Fibroblast of skin of left quadriceps (primary cell): ENCODE results near the gene INSR.
"Not testable (repeated sequence)": the region's sequence is repeated elsewhere in the genome, so short reads cannot be mapped to it uniquely, and the experiment has no call there.

ENCODE experiments used
- DNase-seq, 2 experiments: peaks; one replicate each; pipeline ENCODE4 v3.0.0-alpha.2; 2013; ENCODE audit warnings: low read depth in 2 of 2

INSR gene

GRCh38 chr19:7098701-7099596, 195.3 kb downstream of the INSR start:
- DNase-seq: peak; percentile 74 to 78

- DNase-seq: no peak
Observed at GRCh38 chr19:7098096-7098495, 196.1 kb downstream of the INSR start.

GRCh38 chr19:7088999-7089398, 205.2 kb downstream of the INSR start:
- DNase-seq: no peak

GRCh38 chr19:7083076-7083956, 210.9 kb downstream of the INSR start:
- peak in 1 of 2 experiments; percentile 3 for DNase-seq

GRCh38 chr19:7078008-7078407, 216.2 kb downstream of the INSR start:
- no peak for DNase-seq

GRCh38 chr19:7076151-7076550, 218.1 kb downstream of the INSR start:
- no peak for DNase-seq

GRCh38 chr19:7074705-7075282, 219.4 kb downstream of the INSR start:
- no peak for DNase-seq

- DNase-seq: no peak
Observed at GRCh38 chr19:7072541-7072940, 221.7 kb downstream of the INSR start.

- no peak for DNase-seq
Observed at GRCh38 chr19:7069904-7070226, 224.3 kb downstream of the INSR start.

GRCh38 chr19:7069042-7069903, 224.9 kb downstream of the INSR start, which contains the start of gene ZNF557:
Gene ZNF557 (plus strand): TSS chr19:7069703. CDS start chr19:7075075, 5,372 bp downstream.
- DNase-seq: peak; percentile 91 to 92

- DNase-seq: no peak
Observed at GRCh38 chr19:7068599-7068998, 225.6 kb downstream of the INSR start.

- DNase-seq: no peak
Observed at GRCh38 chr19:7067716-7068115, 226.5 kb downstream of the INSR start.

GRCh38 chr19:7067122-7067521, 227.1 kb downstream of the INSR start:
- DNase-seq: not testable (repeated sequence)

- DNase-seq: no peak
Observed at GRCh38 chr19:7063764-7064418, 230.3 kb downstream of the INSR start.

- no peak for DNase-seq
Observed at GRCh38 chr19:7063339-7063738, 230.9 kb downstream of the INSR start.
